ENCODE data around the gene PPP1CB.
"Not testable (repeated sequence)": the region's sequence is repeated elsewhere in the genome, so short reads cannot be mapped to it uniquely, and the experiment has no call there.

PPP1CB gene

GRCh38 chr2:28784570-28784969 is 32.9 kb downstream of the PPP1CB start:
- H3K9me3 ChIP-seq (replicated peaks; ENCODE audit: low read length); H3K4me1 ChIP-seq (ENCODE audit: control insufficient read depth, insufficient read depth, low read length); H3K4me2 ChIP-seq (ENCODE audit: low read length); H3K4me3 ChIP-seq (ENCODE audit: low read length); H3K27me3 ChIP-seq (ENCODE audit: control insufficient read depth, insufficient read depth, low read length); H3K9ac ChIP-seq (ENCODE audit: low read depth, low read length): not testable (repeated sequence)
- peaks cover 82% of the 10 kb centered on the region for H3K36me3 ChIP-seq (ENCODE audit: insufficient read depth, low read length)

- H3K36me3 ChIP-seq (ENCODE audit: insufficient read depth, low read length): peaks cover 69% of the 10 kb centered on the region
- H3K9ac ChIP-seq (ENCODE audit: low read depth, low read length): no peak overlapping the region
- no peaks in the 10 kb centered on the region for H3K27me3 ChIP-seq (ENCODE audit: control insufficient read depth, insufficient read depth, low read length)
- peaks cover 1% of the 10 kb centered on the region for H3K4me1 ChIP-seq (ENCODE audit: control insufficient read depth, insufficient read depth, low read length)
- H3K4me2 ChIP-seq (ENCODE audit: low read length): no peak overlapping the region
- no peak overlapping the region for H3K4me3 ChIP-seq (ENCODE audit: low read length)
- no peaks in the 10 kb centered on the region for H3K9me3 ChIP-seq (replicated peaks; ENCODE audit: low read length)
Observed at GRCh38 chr2:28796620-28797019, 45.0 kb downstream of the PPP1CB start.

- no peak overlapping the region for H3K4me3 ChIP-seq (ENCODE audit: low read length)
- no peak overlapping the region for H3K9ac ChIP-seq (ENCODE audit: low read depth, low read length)
- no peaks in the 10 kb centered on the region for H3K9me3 ChIP-seq (replicated peaks; ENCODE audit: low read length)
- H3K4me2 ChIP-seq (ENCODE audit: low read length): no peak overlapping the region
- peaks cover 53% of the 10 kb centered on the region for H3K36me3 ChIP-seq (ENCODE audit: insufficient read depth, low read length)
- H3K4me1 ChIP-seq (ENCODE audit: control insufficient read depth, insufficient read depth, low read length): peaks cover 18% of the 10 kb centered on the region
- H3K27me3 ChIP-seq (ENCODE audit: control insufficient read depth, insufficient read depth, low read length): no peaks in the 10 kb centered on the region
Observed at GRCh38 chr2:28801726-28802125, 50.1 kb downstream of the PPP1CB start.

GRCh38 chr2:28802975-28803429 is 51.4 kb downstream of the PPP1CB start:
- no peak overlapping the region for H3K4me3 ChIP-seq (ENCODE audit: low read length)
- H3K9me3 ChIP-seq (replicated peaks; ENCODE audit: low read length): no peaks in the 10 kb centered on the region
- H3K36me3 ChIP-seq (ENCODE audit: insufficient read depth, low read length): peaks cover 50% of the 10 kb centered on the region
- peak overlapping the region; percentile 56 for H3K9ac ChIP-seq (ENCODE audit: low read depth, low read length)
- no peaks in the 10 kb centered on the region for H3K27me3 ChIP-seq (ENCODE audit: control insufficient read depth, insufficient read depth, low read length)
- H3K4me2 ChIP-seq (ENCODE audit: low read length): no peak overlapping the region
- peaks cover 18% of the 10 kb centered on the region for H3K4me1 ChIP-seq (ENCODE audit: control insufficient read depth, insufficient read depth, low read length)

- H3K4me1 ChIP-seq (ENCODE audit: control insufficient read depth, insufficient read depth, low read length): peaks cover 11% of the 10 kb centered on the region
- peak overlapping the region; percentile 67 for H3K4me3 ChIP-seq (ENCODE audit: low read length)
- no peaks in the 10 kb centered on the region for H3K27me3 ChIP-seq (ENCODE audit: control insufficient read depth, insufficient read depth, low read length)
- H3K4me2 ChIP-seq (ENCODE audit: low read length): peak overlapping the region; percentile 84
- peak overlapping the region; percentile 46 for H3K9ac ChIP-seq (ENCODE audit: low read depth, low read length)
- H3K9me3 ChIP-seq (replicated peaks; ENCODE audit: low read length): no peaks in the 10 kb centered on the region
- H3K36me3 ChIP-seq (ENCODE audit: insufficient read depth, low read length): peaks cover 25% of the 10 kb centered on the region
Observed at GRCh38 chr2:28809927-28810326, 58.3 kb downstream of the PPP1CB start.

- peak within 1 kb of the TSS; percentile 46 for H3K9ac ChIP-seq (ENCODE audit: low read depth, low read length)
Observed at GRCh38 chr2:28810384-28811285, 59.0 kb downstream of the PPP1CB start, which contains the start of gene SPDYA. Gene SPDYA (plus strand): TSS chr2:28810834. CDS start chr2:28816015, 5,181 bp downstream.

GRCh38 chr2:28818053-28818452 is 66.4 kb downstream of the PPP1CB start:
- Histone ChIP-seq H3K36me3 (ENCODE audit: insufficient read depth, low read length) (no peaks in the 10 kb centered on the region), H3K27me3 (ENCODE audit: control insufficient read depth, insufficient read depth, low read length) (no peaks in the 10 kb centered on the region), H3K4me3 (ENCODE audit: low read length) (no peak overlapping the region), H3K9ac (ENCODE audit: low read depth, low read length) (no peak overlapping the region), H3K4me1 (ENCODE audit: control insufficient read depth, insufficient read depth, low read length) (no peaks in the 10 kb centered on the region), H3K4me2 (ENCODE audit: low read length) (no peak overlapping the region), H3K9me3 (replicated peaks; ENCODE audit: low read length) (no peaks in the 10 kb centered on the region)

More at GRCh38 chr2:28810384-28811285, 59.0 kb downstream of the PPP1CB start, which contains the start of gene SPDYA:
- Histone ChIP-seq H3K27me3 (ENCODE audit: control insufficient read depth, insufficient read depth, low read length) (no peaks in the 10 kb centered on the region), H3K9me3 (replicated peaks; ENCODE audit: low read length) (no peaks in the 10 kb centered on the region), H3K4me2 (ENCODE audit: low read length) (peak within 1 kb of the TSS; percentile 84), H3K4me3 (ENCODE audit: low read length) (peak within 1 kb of the TSS; percentile 67), H3K4me1 (ENCODE audit: control insufficient read depth, insufficient read depth, low read length) (peaks cover 11% of the 10 kb centered on the region), H3K36me3 (ENCODE audit: insufficient read depth, low read length) (peaks cover 21% of the 10 kb centered on the region)

- H3K4me3 ChIP-seq (ENCODE audit: low read length): no peak overlapping the region
- H3K4me2 ChIP-seq (ENCODE audit: low read length): no peak overlapping the region
- H3K9ac ChIP-seq (ENCODE audit: low read depth, low read length): no peak overlapping the region
- H3K27me3 ChIP-seq (ENCODE audit: control insufficient read depth, insufficient read depth, low read length): no peaks in the 10 kb centered on the region
- H3K9me3 ChIP-seq (replicated peaks; ENCODE audit: low read length): no peaks in the 10 kb centered on the region
- H3K36me3 ChIP-seq (ENCODE audit: insufficient read depth, low read length): no peaks in the 10 kb centered on the region
- no peaks in the 10 kb centered on the region for H3K4me1 ChIP-seq (ENCODE audit: control insufficient read depth, insufficient read depth, low read length)
Observed at GRCh38 chr2:28821295-28821958, 69.8 kb downstream of the PPP1CB start.

- H3K27me3 ChIP-seq (ENCODE audit: control insufficient read depth, insufficient read depth, low read length): no peaks in the 10 kb centered on the region
- H3K9ac ChIP-seq (ENCODE audit: low read depth, low read length): no peak overlapping the region
- no peaks in the 10 kb centered on the region for H3K4me1 ChIP-seq (ENCODE audit: control insufficient read depth, insufficient read depth, low read length)
- H3K36me3 ChIP-seq (ENCODE audit: insufficient read depth, low read length): no peaks in the 10 kb centered on the region
- no peak overlapping the region for H3K4me3 ChIP-seq (ENCODE audit: low read length)
- H3K4me2 ChIP-seq (ENCODE audit: low read length): no peak overlapping the region
- no peaks in the 10 kb centered on the region for H3K9me3 ChIP-seq (replicated peaks; ENCODE audit: low read length)
Observed at GRCh38 chr2:28822036-28822435, 70.4 kb downstream of the PPP1CB start.

- Histone ChIP-seq H3K36me3 (ENCODE audit: insufficient read depth, low read length) (no peaks in the 10 kb centered on the region), H3K9me3 (replicated peaks; ENCODE audit: low read length) (no peaks in the 10 kb centered on the region), H3K4me1 (ENCODE audit: control insufficient read depth, insufficient read depth, low read length) (no peaks in the 10 kb centered on the region), H3K9ac (ENCODE audit: low read depth, low read length) (no peak overlapping the region), H3K4me2 (ENCODE audit: low read length) (no peak overlapping the region), H3K27me3 (ENCODE audit: control insufficient read depth, insufficient read depth, low read length) (no peaks in the 10 kb centered on the region), H3K4me3 (ENCODE audit: low read length) (no peak overlapping the region)
Observed at GRCh38 chr2:28824207-28824606, 72.6 kb downstream of the PPP1CB start.

- H3K36me3 ChIP-seq (ENCODE audit: insufficient read depth, low read length): no peaks in the 10 kb centered on the region
- H3K4me1 ChIP-seq (ENCODE audit: control insufficient read depth, insufficient read depth, low read length): no peaks in the 10 kb centered on the region
- no peak overlapping the region for H3K9ac ChIP-seq (ENCODE audit: low read depth, low read length)
- H3K27me3 ChIP-seq (ENCODE audit: control insufficient read depth, insufficient read depth, low read length): no peaks in the 10 kb centered on the region
- H3K9me3 ChIP-seq (replicated peaks; ENCODE audit: low read length): no peaks in the 10 kb centered on the region
- no peak overlapping the region for H3K4me2 ChIP-seq (ENCODE audit: low read length)
- H3K4me3 ChIP-seq (ENCODE audit: low read length): no peak overlapping the region
Observed at GRCh38 chr2:28824870-28825269, 73.2 kb downstream of the PPP1CB start.

Measured in skeletal muscle satellite cell (primary cell).